Natural killer cell (primary cell): Measurements from ENCODE around the gene MYO1E. TPM values are rescaled to one million over a fixed set of nuclear protein-coding genes. Genes with fewer than 3 reads are reported as not detected.
A peak's percentile ranks its signal among the peaks of the same experiment; 100 is the strongest.

Experiments used
- ATAC-seq, 3 donors: fragments of 150-1000 bp in 2 of 3; fragments of 200-7000 bp in 1 of 3; cut with Tn5 transposase; 1 replicate in 1 of 3; 2 replicates in 2 of 3; pipeline ENCODE4 v1.10.0; 2021; ENCODE audit warnings: mild to moderate bottlenecking in 2 of 3, moderate library complexity in 2 of 3
- DNase-seq, 2 donors: peaks; one replicate each; pipeline versions ENCODE4 v3.0.0 to v3.0.0-alpha.2; 2013 to 2021; ENCODE audit warnings: mixed read lengths in 1 of 2
- H3K27ac ChIP-seq: one replicate; pipeline ENCODE4 v1.5.1; 2013; ENCODE audit warnings: mild to moderate bottlenecking, low read length
- H3K27me3 ChIP-seq: one replicate; pipeline ENCODE4 v1.6.1; 2013; ENCODE audit warnings: low read length; ENCODE audit not compliant: control insufficient read depth, insufficient read depth
- H3K36me3 ChIP-seq: one replicate; pipeline ENCODE4 v1.6.1; 2013; ENCODE audit warnings: low read length; ENCODE audit not compliant: control insufficient read depth, insufficient read depth
- H3K4me1 ChIP-seq: one replicate; pipeline ENCODE4 v1.6.1; 2013; ENCODE audit warnings: low read length; ENCODE audit not compliant: control insufficient read depth, insufficient read depth
- H3K4me3 ChIP-seq: one replicate; pipeline ENCODE4 v1.5.1; 2013; ENCODE audit warnings: low read length
- H3K9me3 ChIP-seq: one replicate; pipeline ENCODE4 v1.6.1; 2013; ENCODE audit warnings: low read length; ENCODE audit not compliant: control insufficient read depth, insufficient read depth
- H3K27ac Mint-ChIP-seq, 2 donors: one replicate each; pipeline ENCODE4 v1.8.0; 2022; ENCODE audit warnings: mild to moderate bottlenecking in 2 of 2, mixed read lengths in 2 of 2, moderate library complexity in 1 of 2
- H3K27me3 Mint-ChIP-seq, 2 donors: one replicate each; pipeline ENCODE4 v1.8.0; 2022; ENCODE audit warnings: low read depth in 2 of 2, mixed read lengths in 2 of 2
- H3K36me3 Mint-ChIP-seq: one replicate; pipeline ENCODE4 v1.8.0; 2022; ENCODE audit warnings: mixed read lengths
- H3K4me1 Mint-ChIP-seq, 2 donors: one replicate each; pipeline ENCODE4 v1.8.0; 2022; ENCODE audit warnings: mixed read lengths in 2 of 2
- H3K4me3 Mint-ChIP-seq: one replicate; pipeline ENCODE4 v1.8.0; 2022; ENCODE audit warnings: mild to moderate bottlenecking, moderate library complexity, mixed read lengths
- H3K9me3 Mint-ChIP-seq, 2 donors: one replicate each; pipeline ENCODE4 v1.8.0; 2022; ENCODE audit warnings: mixed read lengths in 2 of 2
- WGBS: methylation state at CpG from one replicate; pipeline ENCODE4 v1.1.7; 2013; ENCODE audit warnings: missing lambda C conversion rate; ENCODE audit not compliant: insufficient coverage; 5-methylcytosine and 5-hydroxymethylcytosine counted together
- intact Hi-C: fragments of 100-400 bp; cut with micrococcal nuclease; formaldehyde crosslinking; loops from one replicate; pipeline ENCODE4 v1.14.2; 2022
- total RNA-seq, 4 donors: library from RNA; stranded (reverse); fragments of 120-200 nt in 1 of 4; gene quantifications; one replicate each; pipeline versions ENCODE4 v1.2.3 to v1.2.4, GENCODE V29; 2013 to 2022
- TF ChIP-seq, protein P1 (sequence below): fragments of 200-600 bp; IDR thresholded peaks from one replicate; pipeline ENCODE4 v1.8.0; 2022; ENCODE audit warnings: antibody characterized with exemption

Gene MYO1E
- total RNA-seq, 3 donors from 2014 or later (not counting 1 experiment from before 2014, with no cell fraction given): 16.1 to 39.4 (median 22.7) TPM

DNA sequence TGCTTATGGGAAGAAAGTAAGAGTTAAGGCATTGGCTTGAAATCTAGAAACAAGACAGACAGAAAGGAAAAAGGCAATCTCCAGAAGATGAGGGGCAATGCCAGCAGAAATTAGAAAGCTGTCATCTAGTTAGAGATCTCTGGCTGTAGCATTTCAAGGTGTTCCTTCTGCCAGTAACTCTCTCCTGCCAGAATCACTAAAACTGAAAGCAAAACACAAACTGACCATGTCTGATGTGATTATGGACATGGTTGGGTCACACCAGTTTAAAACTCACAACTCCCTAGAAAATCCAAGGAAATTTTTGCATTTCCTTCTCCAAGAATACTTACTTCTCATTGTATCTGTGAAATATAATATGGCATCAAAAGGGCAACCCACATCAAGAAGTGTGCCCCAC is 83.1 kb downstream of the MYO1E start:
- H3K36me3 ChIP-seq: no peaks in the 10 kb centered on the region
- H3K4me3 ChIP-seq: no peak overlapping the region
- no peaks in the 10 kb centered on the region for H3K9me3 ChIP-seq
- H3K36me3 Mint-ChIP-seq: no peaks in the 10 kb centered on the region
- H3K27me3 ChIP-seq: no peaks in the 10 kb centered on the region
- peaks cover 5% of the 10 kb centered on the region for H3K4me1 ChIP-seq
- H3K4me1 Mint-ChIP-seq: peaks cover 17 to 28% of the 10 kb centered on the region in 2 donors
- intact Hi-C loops: no loop called here
- no peak overlapping the region for H3K27ac Mint-ChIP-seq
- H3K4me3 Mint-ChIP-seq: no peak overlapping the region
- no peak overlapping the region for H3K27ac ChIP-seq
- H3K27me3 Mint-ChIP-seq: no peaks in the 10 kb centered on the region
- TF ChIP-seq, protein P1, sequence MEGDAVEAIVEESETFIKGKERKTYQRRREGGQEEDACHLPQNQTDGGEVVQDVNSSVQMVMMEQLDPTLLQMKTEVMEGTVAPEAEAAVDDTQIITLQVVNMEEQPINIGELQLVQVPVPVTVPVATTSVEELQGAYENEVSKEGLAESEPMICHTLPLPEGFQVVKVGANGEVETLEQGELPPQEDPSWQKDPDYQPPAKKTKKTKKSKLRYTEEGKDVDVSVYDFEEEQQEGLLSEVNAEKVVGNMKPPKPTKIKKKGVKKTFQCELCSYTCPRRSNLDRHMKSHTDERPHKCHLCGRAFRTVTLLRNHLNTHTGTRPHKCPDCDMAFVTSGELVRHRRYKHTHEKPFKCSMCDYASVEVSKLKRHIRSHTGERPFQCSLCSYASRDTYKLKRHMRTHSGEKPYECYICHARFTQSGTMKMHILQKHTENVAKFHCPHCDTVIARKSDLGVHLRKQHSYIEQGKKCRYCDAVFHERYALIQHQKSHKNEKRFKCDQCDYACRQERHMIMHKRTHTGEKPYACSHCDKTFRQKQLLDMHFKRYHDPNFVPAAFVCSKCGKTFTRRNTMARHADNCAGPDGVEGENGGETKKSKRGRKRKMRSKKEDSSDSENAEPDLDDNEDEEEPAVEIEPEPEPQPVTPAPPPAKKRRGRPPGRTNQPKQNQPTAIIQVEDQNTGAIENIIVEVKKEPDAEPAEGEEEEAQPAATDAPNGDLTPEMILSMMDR: no peak
- no peaks in the 10 kb centered on the region for H3K9me3 Mint-ChIP-seq
- DNase-seq: no peak
- no peak for ATAC-seq

DNA sequence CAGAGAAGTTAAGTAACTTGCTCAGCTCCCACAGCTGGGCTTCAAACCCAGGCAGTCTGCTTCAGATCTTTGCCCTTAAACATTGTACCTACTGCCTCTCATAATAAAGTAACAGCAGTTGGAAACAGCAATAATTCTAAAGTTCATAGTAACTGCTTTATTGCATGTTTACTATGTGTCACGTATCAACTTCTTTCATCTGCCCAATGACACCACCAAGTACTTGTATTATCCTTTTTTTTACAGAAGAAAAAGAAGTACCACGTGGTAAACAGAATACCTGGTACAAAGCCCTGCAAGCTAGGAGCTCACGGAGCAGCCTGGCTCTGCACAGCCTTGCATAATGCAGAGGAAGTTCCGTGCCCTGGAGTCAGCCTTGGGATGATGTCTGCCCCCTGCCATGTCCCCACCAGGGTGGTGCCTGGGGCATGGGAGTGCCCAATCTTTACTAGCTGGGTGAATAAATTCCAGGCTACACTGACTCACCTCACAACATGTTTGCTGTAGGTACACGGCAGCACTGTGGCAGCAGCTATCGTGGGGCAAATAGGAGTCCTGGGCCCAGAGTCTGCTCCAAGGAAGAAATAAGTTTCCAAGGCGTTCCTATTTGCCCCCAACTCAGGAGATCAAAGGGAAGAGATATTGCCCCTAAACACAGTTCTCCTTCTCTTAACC is 88.8 kb downstream of the MYO1E start:
- H3K36me3 ChIP-seq: no peaks in the 10 kb centered on the region
- 91% methylated on average over 6 of the region's 7 CpGs for WGBS
- intact Hi-C loops: no loop called here
- no peak for DNase-seq
- TF ChIP-seq, protein P1: no peak
- no peaks in the 10 kb centered on the region for H3K27me3 Mint-ChIP-seq
- peaks cover 24 to 26% of the 10 kb centered on the region in 2 donors for H3K4me1 Mint-ChIP-seq
- no peaks in the 10 kb centered on the region for H3K9me3 ChIP-seq
- H3K4me1 ChIP-seq: peaks cover 8% of the 10 kb centered on the region
- H3K4me3 ChIP-seq: no peak overlapping the region
- H3K9me3 Mint-ChIP-seq: no peaks in the 10 kb centered on the region
- H3K36me3 Mint-ChIP-seq: no peaks in the 10 kb centered on the region
- ATAC-seq: no peak
- no peak overlapping the region for H3K27ac ChIP-seq
- H3K27me3 ChIP-seq: no peaks in the 10 kb centered on the region
- H3K4me3 Mint-ChIP-seq: no peak overlapping the region
- peak overlapping the region; percentile 75 for H3K27ac Mint-ChIP-seq

DNA sequence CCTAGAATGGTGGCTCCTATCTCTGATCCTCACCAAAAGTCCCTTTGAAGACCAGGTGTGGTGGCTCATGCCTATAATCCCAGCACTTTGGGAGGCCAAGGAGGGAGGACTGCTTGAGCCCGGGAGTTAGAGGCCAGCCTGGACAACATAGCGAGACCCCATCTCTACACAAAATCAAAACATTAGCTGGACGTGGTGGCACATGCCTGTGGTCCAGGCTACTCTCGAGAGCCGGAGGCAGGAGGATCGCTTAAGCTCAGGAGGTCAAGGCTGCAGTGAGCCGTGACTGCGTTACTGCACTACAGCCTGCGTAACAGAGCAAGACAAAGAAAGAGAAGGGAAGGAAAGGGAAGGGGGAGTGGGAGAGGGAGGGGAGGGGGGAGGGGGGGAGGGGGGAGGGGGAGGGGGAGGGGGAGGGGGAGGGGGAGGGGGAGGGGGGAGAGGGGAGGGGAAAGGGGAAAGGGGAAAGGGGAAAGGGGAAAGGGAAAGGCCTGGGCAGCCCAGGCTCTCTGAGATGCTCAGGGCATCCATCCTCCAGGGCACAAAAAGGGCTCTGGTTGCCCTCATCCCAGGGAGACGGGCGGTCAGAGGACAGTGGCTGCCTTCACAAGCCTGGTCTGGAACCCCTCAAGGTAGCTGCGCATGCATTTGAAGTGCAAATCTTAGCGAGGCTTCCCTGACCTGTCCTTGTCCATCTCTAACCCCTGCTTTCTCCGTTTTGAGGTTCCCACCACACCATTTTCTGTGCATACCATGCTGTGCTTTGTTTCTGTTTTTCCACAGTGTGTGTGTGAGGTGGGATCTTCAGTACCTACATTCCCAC is 89.9 kb downstream of the MYO1E start:
- Mint-ChIP-seq H3K27ac (peak overlapping the region; percentile 75), H3K27me3 (no peaks in the 10 kb centered on the region), H3K36me3 (no peaks in the 10 kb centered on the region), H3K4me1 (peaks cover 24 to 26% of the 10 kb centered on the region in 2 donors), H3K4me3 (no peak overlapping the region), H3K9me3 (no peaks in the 10 kb centered on the region)
- Histone ChIP-seq H3K9me3 (no peaks in the 10 kb centered on the region), H3K4me1 (peaks cover 8% of the 10 kb centered on the region), H3K27me3 (no peaks in the 10 kb centered on the region), H3K27ac (no peak overlapping the region), H3K36me3 (no peaks in the 10 kb centered on the region), H3K4me3 (no peak overlapping the region)
- DNase-seq (no peak), ATAC-seq (no peak)
- intact Hi-C loops: no loop called here
- TF ChIP-seq, protein P1: no peak
- WGBS: 97% methylated on average over 12 of the region's 14 CpGs
